PC-9 (cell line): ENCODE measurements around the gene CROCC2. TPM values are rescaled to one million over a fixed set of nuclear protein-coding genes. Genes with fewer than 3 reads are reported as not detected.

Experiments used
- BruUV-seq: library from RNA; stranded (reverse); fragments of 400-500 nt; replicated peaks from 2 replicates; lab custom pipeline; 2021; lab: Mats Ljungman, UMichigan
- CTCF ChIA-PET: fragments of 300-600 bp; sonication (Branson Sonifier 250); formaldehyde crosslinking; loops from one replicate; lab custom pipeline; 2022; ENCODE audit warnings: antibody characterized with exemption; lab: Charles Lee
- POLR2A ChIA-PET: fragments of 300-600 bp; sonication (Branson Sonifier 250); formaldehyde crosslinking; loops from one replicate; lab custom pipeline; 2022; ENCODE audit warnings: antibody characterized with exemption; ENCODE audit not compliant: unreplicated experiment; lab: Charles Lee
- DNase-seq, 2 experiments: peaks; one replicate each; pipeline versions ENCODE4 v3.0.0 to v3.0.0-alpha.2; 2015 to 2022; ENCODE audit warnings: mixed read lengths in 1 of 2
- H2AFZ ChIP-seq: fragments of 200-600 bp; sonication (generic); 2 replicates; pipeline ENCODE4 v1.8.1; 2017; ENCODE audit warnings: antibody characterized with exemption
- H3F3A ChIP-seq: fragments of 200-600 bp; sonication (generic); 2 replicates; pipeline ENCODE4 v1.8.1; 2017; ENCODE audit warnings: antibody characterized with exemption, mild to moderate bottlenecking, low read depth; ENCODE audit not compliant: insufficient read depth
- H3K27ac ChIP-seq: fragments of 200-600 bp; sonication (generic); 2 replicates; pipeline ENCODE4 v1.6.1; 2016; ENCODE audit warnings: mixed run types
- H3K27me3 ChIP-seq: fragments of 200-600 bp; sonication (generic); 2 replicates; pipeline ENCODE4 v1.6.1; 2016; ENCODE audit warnings: low read depth, mixed run types; ENCODE audit not compliant: insufficient read depth
- H3K36me3 ChIP-seq: fragments of 200-600 bp; sonication (generic); 2 replicates; pipeline ENCODE4 v1.6.1; 2016; ENCODE audit warnings: low read depth, mixed run types
- H3K4me1 ChIP-seq: fragments of 200-600 bp; sonication (generic); replicated peaks from 2 replicates; pipeline ENCODE4 v1.6.1; 2016; ENCODE audit warnings: mixed run types; ENCODE audit not compliant: insufficient read depth
- H3K4me2 ChIP-seq: fragments of 200-600 bp; sonication (generic); 2 replicates; pipeline ENCODE4 v1.6.1; 2017; ENCODE audit warnings: mixed run types
- H3K4me3 ChIP-seq: fragments of 200-600 bp; sonication (generic); 2 replicates; pipeline ENCODE4 v1.6.1; 2016; ENCODE audit warnings: mixed run types
- H3K79me2 ChIP-seq: fragments of 200-600 bp; sonication (generic); 2 replicates; pipeline ENCODE4 v1.6.1; 2017; ENCODE audit warnings: low read depth, mixed run types
- H3K9me2 ChIP-seq: fragments of 200-600 bp; sonication (generic); 2 replicates; pipeline ENCODE4 v1.8.1; 2017; ENCODE audit warnings: mild to moderate bottlenecking; ENCODE audit not compliant: insufficient read depth
- H3K9me3 ChIP-seq: fragments of 200-600 bp; sonication (generic); 2 replicates; pipeline ENCODE4 v1.8.1; 2016; ENCODE audit warnings: low read depth; ENCODE audit not compliant: insufficient read depth
- H4K20me1 ChIP-seq: fragments of 200-600 bp; sonication (generic); 2 replicates; pipeline ENCODE4 v1.8.1; 2017; ENCODE audit not compliant: insufficient read depth
- CTCF ChIP-seq: fragments of 200-600 bp; sonication (generic); conservative IDR thresholded peaks from 2 replicates; pipeline ENCODE4 v1.6.1; 2017; ENCODE audit warnings: mixed run types, antibody characterized with exemption, mild to moderate bottlenecking, moderate library complexity
- EZH2 ChIP-seq: fragments of 200-600 bp; sonication (generic); IDR thresholded peaks from 2 replicates; pipeline ENCODE4 v1.8.0; 2017; ENCODE audit warnings: antibody characterized with exemption, low read depth
- intact Hi-C: fragments of 100-400 bp; cut with micrococcal nuclease; formaldehyde crosslinking; loops from one replicate; pipeline ENCODE4 v1.10.0; 2022; ENCODE audit not compliant: unreplicated experiment
- total RNA-seq: library from RNA; stranded (reverse); gene quantifications from 2 replicates; pipeline ENCODE4 v1.2.3, GENCODE V29; 2021

CROCC2 gene
- total RNA-seq, 1 experiment from 2014 or later: not detected

GRCh38 chr2:240898731-240899467 is 7.2 kb upstream of the CROCC2 start:
- ChIA-PET CTCF (interaction anchor here (1.2 to 2.0 kb wide), 2 partner anchors 15 to 93 kb away, joined by 3 to 11 read pairs; no protein-coding TSS in a partner anchor), POLR2A (interaction anchor here (0.6 to 1.2 kb wide), 4 partner anchors 22 to 686 kb away, joined by 3 to 5 read pairs (median 4); no protein-coding TSS in a partner anchor)
- Histone ChIP-seq H2AFZ (peak overlapping the region; percentile 61), H3K27ac (peak overlapping the region; percentile 87), H3K9me3 (no peaks in the 10 kb centered on the region), H3K9me2 (no peaks in the 10 kb centered on the region), H4K20me1 (no peaks in the 10 kb centered on the region), H3K27me3 (no peaks in the 10 kb centered on the region), H3K36me3 (no peaks in the 10 kb centered on the region), H3K4me1 (peaks cover 65% of the 10 kb centered on the region), H3F3A (peaks cover 34% of the 10 kb centered on the region), H3K4me3 (peak overlapping the region; percentile 22; the same call in 1 of the 2 replicates), H3K79me2 (peaks cover 19% of the 10 kb centered on the region), H3K4me2 (peak overlapping the region; percentile 95)
- peak in 1 of 2 experiments; percentile 64 for DNase-seq
- intact Hi-C loops: loop anchor here (1.0 to 5.0 kb wide), 5 partner anchors 93 to 527 kb away; partner anchors contain the start of genes HDLBP, PPP1R7 and SEPTIN2
- TF ChIP-seq EZH2: no peak
- no peak for TF ChIP-seq CTCF
- TSS peak; percentile 37 for BruUV-seq

GRCh38 chr2:240899468-240899865 is 6.7 kb upstream of the CROCC2 start:
- peak overlapping the region; percentile 87; the same call in 1 of the 2 replicates for H3K27ac ChIP-seq
- H3F3A ChIP-seq: peaks cover 29% of the 10 kb centered on the region
- H3K9me3 ChIP-seq: no peaks in the 10 kb centered on the region
- H3K4me3 ChIP-seq: no peak overlapping the region
- intact Hi-C loops: loop anchor here (2.0 to 5.0 kb wide), 4 partner anchors 93 to 527 kb away; partner anchors contain the start of gene PPP1R7
- POLR2A ChIA-PET: no interaction called here
- BruUV-seq: no TSS peak
- no peak for DNase-seq
- TF ChIP-seq EZH2 (no peak), CTCF (no peak)
- H3K9me2 ChIP-seq: no peaks in the 10 kb centered on the region
- H3K4me2 ChIP-seq: peak overlapping the region; percentile 95; the same call in 1 of the 2 replicates
- peaks cover 59% of the 10 kb centered on the region for H3K4me1 ChIP-seq
- H4K20me1 ChIP-seq: no peaks in the 10 kb centered on the region
- peaks cover 14% of the 10 kb centered on the region for H3K79me2 ChIP-seq
- no peak overlapping the region for H2AFZ ChIP-seq
- H3K27me3 ChIP-seq: no peaks in the 10 kb centered on the region
- H3K36me3 ChIP-seq: no peaks in the 10 kb centered on the region
- CTCF ChIA-PET: interaction anchor here (0.5 to 2.0 kb wide), 2 partner anchors 14 to 320 kb away, joined by 5 to 11 read pairs; no protein-coding TSS in a partner anchor

- Histone ChIP-seq H3F3A (peaks cover 25% of the 10 kb centered on the region), H3K27me3 (no peaks in the 10 kb centered on the region), H3K9me3 (no peaks in the 10 kb centered on the region), H3K27ac (no peak overlapping the region), H3K79me2 (peaks cover 5% of the 10 kb centered on the region), H3K4me2 (no peak overlapping the region), H3K4me1 (peaks cover 51% of the 10 kb centered on the region), H4K20me1 (no peaks in the 10 kb centered on the region), H3K36me3 (no peaks in the 10 kb centered on the region), H3K4me3 (no peak overlapping the region), H3K9me2 (no peaks in the 10 kb centered on the region), H2AFZ (no peak overlapping the region)
- DNase-seq: no peak
- CTCF ChIA-PET: interaction anchor here (0.5 kb wide), 1 partner anchor 319 kb away, joined by 5 read pairs; no protein-coding TSS in a partner anchor
- TF ChIP-seq CTCF (no peak), EZH2 (no peak)
- POLR2A ChIA-PET: interaction anchor here (0.8 kb wide), 1 partner anchor 334 kb away, joined by 15 read pairs; no protein-coding TSS in a partner anchor
- intact Hi-C loops: no loop called here
- BruUV-seq: no TSS peak
Measured at GRCh38 chr2:240900141-240900860, 5.8 kb upstream of the CROCC2 start.
